Adrenal gland (tissue), 12 donors: ENCODE measurements around the gene CACNA1E. TPM values are rescaled to one million over a fixed set of nuclear protein-coding genes. Genes with fewer than 3 reads are reported as not detected.

ENCODE experiments used
- DNase-seq, 7 donors: peaks; one replicate each; pipeline ENCODE4 v3.0.0-alpha.2; 2019 to 2020
- H3K27ac ChIP-seq, 5 donors: fragments of 200-600 bp; sonication (generic) in 4 of 5; 1 replicate in 3 of 5; 2 replicates in 2 of 5; pipeline versions ENCODE4 v1.5.1 to v1.8.0; 2016 to 2020; ENCODE audit warnings: mild to moderate bottlenecking in 1 of 5
- H3K27me3 ChIP-seq: fragments of 200-600 bp; 2 replicates; pipeline ENCODE4 v1.8.0; 2021
- H3K36me3 ChIP-seq, 2 donors: fragments of 200-600 bp; replicated peaks in 1 of 2; 1 replicate in 1 of 2; 2 replicates in 1 of 2; pipeline versions ENCODE4 v1.5.1 to v1.8.0; 2018 to 2022
- H3K4me1 ChIP-seq, 2 donors: fragments of 200-600 bp; replicated peaks in 1 of 2; 1 replicate in 1 of 2; 2 replicates in 1 of 2; pipeline versions ENCODE4 v1.5.1 to v1.8.0; 2018 to 2021
- H3K4me3 ChIP-seq, 4 donors: fragments of 200-600 bp; sonication (generic) in 3 of 4; one replicate each; pipeline ENCODE4 v1.5.1; 2016 to 2018
- H3K9me3 ChIP-seq, 3 donors: fragments of 200-600 bp; sonication (generic) in 1 of 3; replicated peaks in 1 of 3; 1 replicate in 2 of 3; 2 replicates in 1 of 3; pipeline versions ENCODE4 v1.5.1 to v1.8.0; 2016 to 2021
- CTCF ChIP-seq, 6 experiments: fragments of 450-650 bp in 4 of 6; fragments of 200-600 bp in 2 of 6; sonication (generic) in 1 of 6; IDR thresholded peaks; 1 replicate in 5 of 6; 2 replicates in 1 of 6; pipeline versions ENCODE4 v1.5.1 to v1.8.0; 2016 to 2021; ENCODE audit warnings: antibody characterized with exemption in 6 of 6, mild to moderate bottlenecking in 2 of 6, moderate library complexity in 1 of 6
- POLR2A ChIP-seq, 2 donors: fragments of 450-650 bp; IDR thresholded peaks; one replicate each; pipeline ENCODE4 v1.6.1; 2017; ENCODE audit warnings: antibody characterized with exemption in 2 of 2, mild to moderate bottlenecking in 2 of 2, moderate library complexity in 1 of 2
- WGBS, 4 donors: extraction: QIAGEN DNeasy Blood & Tissue Kit in 2 of 4; methylation state at CpG; one replicate each; pipeline versions ENCODE4 v1.1.5 to v1.1.7; 2013 to 2017; 5-methylcytosine and 5-hydroxymethylcytosine counted together
- intact Hi-C, 2 donors: fragments of 100-400 bp; cut with DNase I; formaldehyde crosslinking; loops; one replicate each; pipeline versions ENCODE4 v1.14.1 to v1.15.0; 2022 to 2023
- polyA plus RNA-seq, 3 donors: library from polyadenylated mRNA; stranded (reverse); fragments of 200-250 nt in 2 of 3; fragments of 350-450 nt in 1 of 3; fragmentation: Illumina TruSeq in 1 of 3; extraction: RNeasy Lipid Tissue Mini Kit (QIAGEN cat#74804) in 1 of 3; gene quantifications; one replicate each; pipeline ENCODE4 v1.2.3, GENCODE V29; 2013 to 2014
- total RNA-seq, 9 donors: library from RNA; depleted of rRNA in 4 of 9; stranded (reverse); fragments of >200 nt in 4 of 9; fragments of 120-200 nt in 1 of 9; fragmentation: NEBNext Ultra II Directional in 1 of 9; extraction: Animal tissue kit (Norgen Biotek cat#: 25700) in 1 of 9; gene quantifications; one replicate each; pipeline versions ENCODE4 v1.1.0 to v1.2.4, GENCODE V29; 2013 to 2023
- donor health status: healthy with polysubstance abuse.
- donor health status: Bipolar disorder and iron deficiency.
- donor health status: DM: yes; HTN: yes; CAD: no.
- donor health status: DM: no; HTN: no; CAD: no.
- donor health status: DM: no; HTN: no; CAD: no.
- donor health status: DM: yes; HTN: yes; CAD: no.

CACNA1E gene
- total and polyA plus RNA-seq, 12 donors = 0.08 to 3.2 (median 1.3) TPM; not detected in 3

DNA sequence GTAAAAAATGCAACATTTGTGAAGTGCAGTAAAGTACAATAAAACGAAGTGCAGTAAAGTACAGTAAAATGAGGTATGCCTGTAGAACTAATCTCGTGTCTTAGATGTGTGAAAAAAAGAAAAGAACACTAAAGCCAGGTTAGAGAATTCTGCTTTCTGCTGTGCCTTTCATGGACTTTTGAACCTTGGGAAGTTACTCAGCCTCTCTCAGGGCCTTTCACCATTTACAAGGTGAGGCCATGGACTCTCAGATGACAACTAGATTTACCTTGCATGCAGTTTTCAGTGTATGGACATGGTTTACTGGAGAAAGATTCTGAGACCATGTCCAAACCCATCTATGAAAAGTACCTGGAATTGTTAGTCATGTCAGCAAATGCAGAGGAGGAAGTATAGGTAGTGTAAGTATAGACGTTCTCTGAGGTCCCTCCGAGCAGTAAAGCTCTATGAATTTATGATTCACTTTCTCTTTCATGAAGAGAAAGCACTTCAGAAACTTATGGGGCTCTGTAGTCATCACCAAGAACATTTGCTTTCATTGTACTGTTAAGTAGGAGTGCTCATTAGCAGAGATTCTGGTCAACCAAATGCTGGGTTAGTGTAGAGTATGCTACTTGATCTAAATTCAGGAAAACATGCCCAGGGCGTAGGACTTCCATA is 143.1 kb downstream of the CACNA1E start:
- Histone ChIP-seq H3K36me3 (no peaks in the 10 kb centered on the region), H3K27me3 (no peaks in the 10 kb centered on the region), H3K4me3 (no peak overlapping the region), H3K4me1 (no peaks in the 10 kb centered on the region), H3K9me3 (no peaks in the 10 kb centered on the region), H3K27ac (no peak overlapping the region)
- WGBS, 4 donors = 37 to 56% (median 48%) methylated on average over 5 of the region's 5 CpGs
- DNase-seq = no peak
- TF ChIP-seq POLR2A (IDR thresholded peaks at IDR 0.05) (no peak), CTCF (IDR thresholded peaks at IDR 0.05) (no peak)
- intact Hi-C loops = no loop called here

GRCh38 chr1:181630398-181630797 is 147.1 kb downstream of the CACNA1E start:
- Histone ChIP-seq H3K27me3 (no peaks in the 10 kb centered on the region), H3K27ac (no peak overlapping the region), H3K9me3 (no peaks in the 10 kb centered on the region), H3K4me3 (no peak overlapping the region), H3K4me1 (no peaks in the 10 kb centered on the region), H3K36me3 (no peaks in the 10 kb centered on the region)
- intact Hi-C loops = no loop called here
- DNase-seq = no peak
- WGBS, 4 donors = 64 to 71% (median 68%) methylated on average over 2 of the region's 2 CpGs
- TF ChIP-seq POLR2A (IDR thresholded peaks at IDR 0.05) = no peak
- TF ChIP-seq CTCF (IDR thresholded peaks at IDR 0.05) = no peak

GRCh38 chr1:181630838-181631237 is 147.5 kb downstream of the CACNA1E start:
- Histone ChIP-seq H3K4me1 (no peaks in the 10 kb centered on the region), H3K27ac (no peak overlapping the region), H3K4me3 (no peak overlapping the region), H3K36me3 (no peaks in the 10 kb centered on the region), H3K27me3 (no peaks in the 10 kb centered on the region), H3K9me3 (no peaks in the 10 kb centered on the region)
- TF ChIP-seq CTCF (IDR thresholded peaks at IDR 0.05) (no peak), POLR2A (IDR thresholded peaks at IDR 0.05) (no peak)
- 56 to 58% (median 56%) methylated on average over 3 of the region's 3 CpGs; no CpG with 5 or more reads in 1 of the 4 donors for whole genome bisulfite sequencing, 4 donors
- no peak for DNase-seq
- intact Hi-C loops = no loop called here

DNA sequence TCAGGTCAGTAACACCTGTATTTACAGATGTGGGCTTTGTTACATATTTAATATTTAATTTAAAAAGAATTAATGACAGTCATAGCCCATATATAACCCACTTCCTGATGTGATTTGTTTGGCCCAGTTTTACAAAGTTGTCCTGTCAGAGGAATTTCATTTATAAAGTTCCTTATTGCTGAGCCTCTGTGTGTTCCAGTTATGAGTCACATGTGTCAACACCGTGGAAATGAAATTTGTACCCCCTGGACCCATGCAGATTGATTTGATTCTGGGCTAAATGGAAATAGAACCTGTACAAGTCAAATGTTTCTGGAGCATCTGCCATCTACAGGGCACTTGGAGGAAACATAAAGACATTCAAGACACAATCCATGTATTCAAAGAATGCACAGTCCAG is 149.2 kb downstream of the CACNA1E start:
- WGBS, 4 donors = 45 to 78% (median 63%) methylated on average over 1 of the region's 1 CpG
- Histone ChIP-seq H3K4me3 (no peak overlapping the region), H3K27ac (no peak overlapping the region), H3K9me3 (no peaks in the 10 kb centered on the region), H3K36me3 (no peaks in the 10 kb centered on the region), H3K27me3 (no peaks in the 10 kb centered on the region), H3K4me1 (no peaks in the 10 kb centered on the region)
- intact Hi-C loops = no loop called here
- TF ChIP-seq CTCF (IDR thresholded peaks at IDR 0.05) = no peak
- no peak for TF ChIP-seq POLR2A (IDR thresholded peaks at IDR 0.05)
- no peak for DNase-seq
